Keratinocyte (primary cell): ENCODE results near the gene LIN52. TPM values are rescaled to one million over a fixed set of nuclear protein-coding genes. Genes with fewer than 3 reads are reported as not detected.

Experiments
- DNase-seq: peaks from one replicate; pipeline ENCODE4 v3.0.0-alpha.2; 2011; ENCODE audit warnings: low read depth, missing footprints, low spot score
- FAIRE-seq: peaks from 2 replicates; lab custom pipeline; 2011; peaks lifted over from hg19 to GRCh38; lab: Jason Lieb, UNC
- H2AFZ ChIP-seq: 2 replicates; pipeline ENCODE4 v1.6.0; 2012; ENCODE audit warnings: low read length, control low read depth, inconsistent platforms; ENCODE audit not compliant: control insufficient read depth
- H3K27ac ChIP-seq: 2 replicates; pipeline ENCODE4 v1.5.1; 2011; ENCODE audit warnings: low read length; ENCODE audit not compliant: control insufficient read depth, insufficient read depth
- H3K27me3 ChIP-seq: 3 replicates; pipeline ENCODE4 v1.6.0; 2011; ENCODE audit warnings: low read length; ENCODE audit not compliant: control insufficient read depth, insufficient read depth; ENCODE audit errors: extremely low read depth
- H3K36me3 ChIP-seq, 2 experiments: 2 replicates in 1 of 2; 3 replicates in 1 of 2; pipeline ENCODE4 v1.5.1; 2011; ENCODE audit warnings: low read length in 2 of 2, mild to moderate bottlenecking in 1 of 2; ENCODE audit not compliant: control insufficient read depth in 2 of 2, insufficient read depth in 2 of 2; ENCODE audit errors: extremely low read depth in 1 of 2
- H3K4me1 ChIP-seq: 3 replicates; pipeline ENCODE4 v1.5.1; 2011; ENCODE audit warnings: low read length; ENCODE audit not compliant: control insufficient read depth, insufficient read depth; ENCODE audit errors: extremely low read depth
- H3K4me2 ChIP-seq: 3 replicates; pipeline ENCODE4 v1.6.0; 2011; ENCODE audit warnings: low read depth, low read length; ENCODE audit not compliant: control insufficient read depth, insufficient read depth; ENCODE audit errors: extremely low read depth
- H3K4me3 ChIP-seq, 3 experiments: fragments of 200-600 bp in 1 of 3; sonication (generic) in 1 of 3; 2 replicates in 2 of 3; 3 replicates in 1 of 3; pipeline ENCODE4 v1.5.1; 2011 to 2016; ENCODE audit warnings: low read length in 3 of 3, mild to moderate bottlenecking in 3 of 3, control low read depth in 2 of 3, inconsistent platforms in 1 of 3, low read depth in 1 of 3, mixed read lengths in 1 of 3, mixed run types in 1 of 3, moderate library complexity in 1 of 3; ENCODE audit not compliant: control insufficient read depth in 2 of 3, insufficient read depth in 2 of 3; ENCODE audit errors: extremely low read depth in 1 of 3
- H3K79me2 ChIP-seq: 2 replicates; pipeline ENCODE4 v1.6.0; 2012; ENCODE audit warnings: low read length; ENCODE audit not compliant: control insufficient read depth, insufficient read depth
- H3K9ac ChIP-seq: 3 replicates; pipeline ENCODE4 v1.6.0; 2011; ENCODE audit warnings: low read length; ENCODE audit not compliant: control insufficient read depth, insufficient read depth; ENCODE audit errors: extremely low read depth
- H3K9me1 ChIP-seq: 3 replicates; pipeline ENCODE4 v1.6.0; 2011; ENCODE audit warnings: low read length; ENCODE audit not compliant: control insufficient read depth, insufficient read depth; ENCODE audit errors: extremely low read depth
- H3K9me3 ChIP-seq: 2 replicates; pipeline ENCODE4 v1.5.1; 2012; ENCODE audit warnings: low read depth, low read length; ENCODE audit not compliant: control insufficient read depth
- H4K20me1 ChIP-seq: 3 replicates; pipeline ENCODE4 v1.6.0; 2011; ENCODE audit warnings: low read length; ENCODE audit not compliant: control insufficient read depth, insufficient read depth; ENCODE audit errors: extremely low read depth
- EZH2 ChIP-seq: IDR thresholded peaks from one replicate; pipeline ENCODE4 v1.6.1; 2012; ENCODE audit warnings: inconsistent platforms, mild to moderate bottlenecking, low read length, moderate library complexity
- dilution Hi-C: fragments of 300-500 bp; cut with MboI; formaldehyde crosslinking; loops from one replicate; pipeline ENCODE4 v1.7.0; 2020; ENCODE audit warnings: low sequenced_read_pairs; ENCODE audit not compliant: extremely low pct_ligation_motif_present
- polyA plus RNA-seq, 5 experiments: library from polyadenylated mRNA; depleted of rRNA in 3 of 5; stranded (reverse) in 3 of 5; stranded (forward) in 1 of 5; unstranded in 1 of 5; fragments of >200 nt; gene quantifications; 1 replicate in 1 of 5; 2 replicates in 3 of 5; 3 replicates in 1 of 5; pipeline versions ENCODE4 v1.2.1 to v1.2.3, GENCODE V29; 2011 to 2012; ENCODE audit warnings: missing spikeins in 2 of 5, low read depth in 1 of 5, low replicate concordance in 1 of 5
- TF ChIP-seq, protein P1 (sequence below), 3 experiments: IDR thresholded peaks in 1 of 3; conservative IDR thresholded peaks in 1 of 3; optimal IDR thresholded peaks in 1 of 3; 2 replicates in 2 of 3; 3 replicates in 1 of 3; pipeline versions ENCODE3 to v1.5.1; 2011; ENCODE audit warnings: low read length in 3 of 3, mild to moderate bottlenecking in 3 of 3, moderate library complexity in 2 of 3, control low read depth in 1 of 3, inconsistent platforms in 1 of 3; ENCODE audit not compliant: insufficient read depth in 2 of 3; ENCODE audit errors: extremely low read depth in 1 of 3

LIN52 gene
- polyA plus RNA-seq, 1 donor (not counting 4 experiments of a cell fraction or from before 2014, with no cell fraction given), result 6.8 TPM

DNA sequence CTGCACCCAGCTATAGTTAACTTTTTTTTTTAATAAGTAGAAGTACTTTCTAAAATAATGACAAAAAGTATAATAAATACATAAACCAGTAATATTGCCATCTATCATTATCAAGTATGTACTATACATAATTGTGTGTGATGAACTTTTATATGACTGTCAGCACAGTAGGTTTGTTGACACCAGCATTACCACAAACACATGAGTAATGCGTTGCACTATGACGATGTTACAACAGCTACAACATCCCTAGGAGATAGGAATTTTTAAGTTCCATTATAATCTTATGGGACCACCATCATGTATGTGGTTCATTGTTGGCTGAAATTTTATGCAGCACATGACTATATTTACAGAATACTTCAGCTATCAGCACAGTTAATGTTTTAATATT is 91.6 kb downstream of the LIN52 start:
- H3K79me2 ChIP-seq, result no peaks in the 10 kb centered on the region
- no peaks in the 10 kb centered on the region for H3K36me3 ChIP-seq
- H3K4me3 ChIP-seq, result no peak overlapping the region
- FAIRE-seq (no peak), DNase-seq (no peak)
- dilution Hi-C loops, result no loop called here
- TF ChIP-seq, protein P1, sequence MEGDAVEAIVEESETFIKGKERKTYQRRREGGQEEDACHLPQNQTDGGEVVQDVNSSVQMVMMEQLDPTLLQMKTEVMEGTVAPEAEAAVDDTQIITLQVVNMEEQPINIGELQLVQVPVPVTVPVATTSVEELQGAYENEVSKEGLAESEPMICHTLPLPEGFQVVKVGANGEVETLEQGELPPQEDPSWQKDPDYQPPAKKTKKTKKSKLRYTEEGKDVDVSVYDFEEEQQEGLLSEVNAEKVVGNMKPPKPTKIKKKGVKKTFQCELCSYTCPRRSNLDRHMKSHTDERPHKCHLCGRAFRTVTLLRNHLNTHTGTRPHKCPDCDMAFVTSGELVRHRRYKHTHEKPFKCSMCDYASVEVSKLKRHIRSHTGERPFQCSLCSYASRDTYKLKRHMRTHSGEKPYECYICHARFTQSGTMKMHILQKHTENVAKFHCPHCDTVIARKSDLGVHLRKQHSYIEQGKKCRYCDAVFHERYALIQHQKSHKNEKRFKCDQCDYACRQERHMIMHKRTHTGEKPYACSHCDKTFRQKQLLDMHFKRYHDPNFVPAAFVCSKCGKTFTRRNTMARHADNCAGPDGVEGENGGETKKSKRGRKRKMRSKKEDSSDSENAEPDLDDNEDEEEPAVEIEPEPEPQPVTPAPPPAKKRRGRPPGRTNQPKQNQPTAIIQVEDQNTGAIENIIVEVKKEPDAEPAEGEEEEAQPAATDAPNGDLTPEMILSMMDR (optimal IDR thresholded peaks at IDR 0.05 in 1 of 3, IDR thresholded peaks at IDR 0.05 in 1 of 3, conservative IDR thresholded peaks at IDR 0.05 in 1 of 3; ENCODE audit: extremely low read depth in 1 of 3, insufficient read depth in 2 of 3, low read length in 3 of 3), result no peak
- no peak for TF ChIP-seq EZH2
- no peak overlapping the region for H2AFZ ChIP-seq
- no peak overlapping the region for H3K9ac ChIP-seq
- no peaks in the 10 kb centered on the region for H4K20me1 ChIP-seq
- no peaks in the 10 kb centered on the region for H3K4me1 ChIP-seq
- no peaks in the 10 kb centered on the region for H3K27me3 ChIP-seq
- no peaks in the 10 kb centered on the region for H3K9me3 ChIP-seq
- H3K9me1 ChIP-seq, result no peaks in the 10 kb centered on the region
- H3K27ac ChIP-seq, result no peak overlapping the region
- no peak overlapping the region for H3K4me2 ChIP-seq

DNA sequence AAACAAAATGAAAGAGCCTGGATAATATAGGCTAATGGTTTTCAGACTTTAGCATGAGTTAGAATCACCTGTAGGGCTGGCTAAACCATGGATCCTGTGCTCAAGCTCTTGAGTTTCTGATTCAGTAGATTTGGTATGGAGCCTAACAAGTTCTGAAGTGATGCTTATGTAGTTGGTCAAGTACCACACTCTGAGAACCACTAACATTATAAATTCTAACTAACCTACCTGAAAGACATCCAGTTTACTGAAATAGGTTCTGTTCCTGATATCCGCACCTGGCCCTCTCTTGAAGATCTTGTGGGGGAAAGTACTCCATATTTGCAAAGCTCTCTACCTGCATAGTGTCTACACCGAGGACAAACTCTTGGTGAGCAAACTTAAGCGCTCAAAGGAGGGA is 95.1 kb downstream of the LIN52 start:
- no peaks in the 10 kb centered on the region for H3K4me1 ChIP-seq
- H4K20me1 ChIP-seq, result no peaks in the 10 kb centered on the region
- H3K9me3 ChIP-seq, result no peaks in the 10 kb centered on the region
- no peak overlapping the region for H3K4me2 ChIP-seq
- no peak overlapping the region for H3K9ac ChIP-seq
- H3K36me3 ChIP-seq, result no peaks in the 10 kb centered on the region
- dilution Hi-C loops, result no loop called here
- H3K27ac ChIP-seq, result no peak overlapping the region
- TF ChIP-seq, protein P1 (optimal IDR thresholded peaks at IDR 0.05 in 1 of 3, IDR thresholded peaks at IDR 0.05 in 1 of 3, conservative IDR thresholded peaks at IDR 0.05 in 1 of 3; ENCODE audit: extremely low read depth in 1 of 3, insufficient read depth in 2 of 3, low read length in 3 of 3), result no peak
- no peak for TF ChIP-seq EZH2
- no peak overlapping the region for H2AFZ ChIP-seq
- no peaks in the 10 kb centered on the region for H3K9me1 ChIP-seq
- H3K79me2 ChIP-seq, result no peaks in the 10 kb centered on the region
- DNase-seq, result no peak
- no peaks in the 10 kb centered on the region for H3K27me3 ChIP-seq
- FAIRE-seq, result no peak
- H3K4me3 ChIP-seq, result no peak overlapping the region
